GM19099 (cell line): Measurements from ENCODE around the gene RPTOR.

ENCODE experiments used
- POLR2A ChIP-seq: IDR thresholded peaks from 3 replicates; pipeline ENCODE4 v1.6.1; 2011; ENCODE audit warnings: low read depth; ENCODE audit not compliant: insufficient read length; ENCODE audit errors: extremely low read depth

RPTOR gene

GRCh38 chr17:80766290-80766855 is 221.7 kb downstream of the RPTOR start:
- no peak for TF ChIP-seq POLR2A

GRCh38 chr17:80768389-80768788 is 223.8 kb downstream of the RPTOR start:
- TF ChIP-seq POLR2A: no peak

GRCh38 chr17:80768936-80769335 is 224.3 kb downstream of the RPTOR start:
- TF ChIP-seq POLR2A: no peak

- no peak for TF ChIP-seq POLR2A
Measured at GRCh38 chr17:80769516-80769915, 224.9 kb downstream of the RPTOR start.

- TF ChIP-seq POLR2A: no peak
Measured at GRCh38 chr17:80769936-80770625, 225.4 kb downstream of the RPTOR start.

- TF ChIP-seq POLR2A: no peak
Measured at GRCh38 chr17:80770881-80771611, 226.4 kb downstream of the RPTOR start.

GRCh38 chr17:80771612-80772005 is 227.0 kb downstream of the RPTOR start:
- no peak for TF ChIP-seq POLR2A

- TF ChIP-seq POLR2A: no peak
Measured at GRCh38 chr17:80772906-80773242, 228.2 kb downstream of the RPTOR start.

- TF ChIP-seq POLR2A: no peak
Measured at GRCh38 chr17:80773243-80773991, 228.8 kb downstream of the RPTOR start.

- TF ChIP-seq POLR2A: no peak
Measured at GRCh38 chr17:80774146-80774545, 229.5 kb downstream of the RPTOR start.

- TF ChIP-seq POLR2A: no peak
Measured at GRCh38 chr17:80774643-80775281, 230.1 kb downstream of the RPTOR start.

- TF ChIP-seq POLR2A: no peak
Measured at GRCh38 chr17:80775863-80776262, 231.2 kb downstream of the RPTOR start.

GRCh38 chr17:80777274-80777673 is 232.6 kb downstream of the RPTOR start:
- no peak for TF ChIP-seq POLR2A

GRCh38 chr17:80778716-80779115 is 234.1 kb downstream of the RPTOR start:
- TF ChIP-seq POLR2A: no peak

GRCh38 chr17:80779336-80779735 is 234.7 kb downstream of the RPTOR start:
- no peak for TF ChIP-seq POLR2A

GRCh38 chr17:80779961-80780380 is 235.3 kb downstream of the RPTOR start:
- TF ChIP-seq POLR2A: no peak
